ENCODE data around the gene CSRNP3.

Gene CSRNP3

GRCh38 chr2:165535471-165535870 lies 66.0 kb downstream of the CSRNP3 start:
- no peaks in the 10 kb centered on the region for H3K36me3 ChIP-seq (ENCODE audit: control insufficient read depth in 2 of 2, insufficient read depth in 2 of 2, low read length in 2 of 2)
- no peaks in the 10 kb centered on the region for H3K4me1 ChIP-seq (ENCODE audit: control insufficient read depth in 2 of 2, insufficient read depth in 2 of 2, low read length in 2 of 2)
- H3K9me3 ChIP-seq (ENCODE audit: control insufficient read depth in 2 of 2, low read length in 2 of 2) = no peaks in the 10 kb centered on the region
- no peaks in the 10 kb centered on the region for H3K27me3 ChIP-seq (ENCODE audit: control insufficient read depth in 2 of 2, insufficient read depth in 2 of 2, low read length in 2 of 2)
- no peak overlapping the region for H3K27ac ChIP-seq (ENCODE audit: low read depth in 2 of 2, low read length in 2 of 2)
- H3K4me3 ChIP-seq (ENCODE audit: low read length in 2 of 2) = no peak overlapping the region
- H3K9ac ChIP-seq (ENCODE audit: low read depth in 1 of 2, low read length in 2 of 2) = no peak overlapping the region

- no peaks in the 10 kb centered on the region for H3K36me3 ChIP-seq (ENCODE audit: control insufficient read depth in 2 of 2, insufficient read depth in 2 of 2, low read length in 2 of 2)
- no peak overlapping the region for H3K4me3 ChIP-seq (ENCODE audit: low read length in 2 of 2)
- H3K27me3 ChIP-seq (ENCODE audit: control insufficient read depth in 2 of 2, insufficient read depth in 2 of 2, low read length in 2 of 2) = no peaks in the 10 kb centered on the region
- no peak overlapping the region for H3K27ac ChIP-seq (ENCODE audit: low read depth in 2 of 2, low read length in 2 of 2)
- no peaks in the 10 kb centered on the region for H3K4me1 ChIP-seq (ENCODE audit: control insufficient read depth in 2 of 2, insufficient read depth in 2 of 2, low read length in 2 of 2)
- H3K9me3 ChIP-seq (ENCODE audit: control insufficient read depth in 2 of 2, low read length in 2 of 2) = no peaks in the 10 kb centered on the region
- no peak overlapping the region for H3K9ac ChIP-seq (ENCODE audit: low read depth in 1 of 2, low read length in 2 of 2)
Measured at GRCh38 chr2:165536851-165537499, 67.5 kb downstream of the CSRNP3 start.

GRCh38 chr2:165539985-165540384 lies 70.5 kb downstream of the CSRNP3 start:
- no peaks in the 10 kb centered on the region for H3K9me3 ChIP-seq (ENCODE audit: control insufficient read depth in 2 of 2, low read length in 2 of 2)

GRCh38 chr2:165544897-165545296 lies 75.4 kb downstream of the CSRNP3 start:
- H3K9ac ChIP-seq (ENCODE audit: low read depth in 1 of 2, low read length in 2 of 2) = no peak overlapping the region
- no peaks in the 10 kb centered on the region for H3K4me1 ChIP-seq (ENCODE audit: control insufficient read depth in 2 of 2, insufficient read depth in 2 of 2, low read length in 2 of 2)
- H3K27me3 ChIP-seq (ENCODE audit: control insufficient read depth in 2 of 2, insufficient read depth in 2 of 2, low read length in 2 of 2) = no peaks in the 10 kb centered on the region
- H3K4me3 ChIP-seq (ENCODE audit: low read length in 2 of 2) = no peak overlapping the region
- no peak overlapping the region for H3K27ac ChIP-seq (ENCODE audit: low read depth in 2 of 2, low read length in 2 of 2)
- H3K36me3 ChIP-seq (ENCODE audit: control insufficient read depth in 2 of 2, insufficient read depth in 2 of 2, low read length in 2 of 2) = no peaks in the 10 kb centered on the region
- no peaks in the 10 kb centered on the region for H3K9me3 ChIP-seq (ENCODE audit: control insufficient read depth in 2 of 2, low read length in 2 of 2)

More at GRCh38 chr2:165539985-165540384, 70.5 kb downstream of the CSRNP3 start:
- Histone ChIP-seq H3K4me1 (ENCODE audit: control insufficient read depth in 2 of 2, insufficient read depth in 2 of 2, low read length in 2 of 2) (no peaks in the 10 kb centered on the region), H3K27ac (ENCODE audit: low read depth in 2 of 2, low read length in 2 of 2) (no peak overlapping the region), H3K27me3 (ENCODE audit: control insufficient read depth in 2 of 2, insufficient read depth in 2 of 2, low read length in 2 of 2) (no peaks in the 10 kb centered on the region), H3K4me3 (ENCODE audit: low read length in 2 of 2) (no peak overlapping the region), H3K36me3 (ENCODE audit: control insufficient read depth in 2 of 2, insufficient read depth in 2 of 2, low read length in 2 of 2) (no peaks in the 10 kb centered on the region), H3K9ac (ENCODE audit: low read depth in 1 of 2, low read length in 2 of 2) (no peak overlapping the region)

GRCh38 chr2:165547900-165548299 lies 78.4 kb downstream of the CSRNP3 start:
- Histone ChIP-seq H3K4me3 (ENCODE audit: low read length in 2 of 2) (no peak overlapping the region), H3K27me3 (ENCODE audit: control insufficient read depth in 2 of 2, insufficient read depth in 2 of 2, low read length in 2 of 2) (no peaks in the 10 kb centered on the region), H3K9me3 (ENCODE audit: control insufficient read depth in 2 of 2, low read length in 2 of 2) (no peaks in the 10 kb centered on the region), H3K9ac (ENCODE audit: low read depth in 1 of 2, low read length in 2 of 2) (no peak overlapping the region), H3K4me1 (ENCODE audit: control insufficient read depth in 2 of 2, insufficient read depth in 2 of 2, low read length in 2 of 2) (no peaks in the 10 kb centered on the region), H3K27ac (ENCODE audit: low read depth in 2 of 2, low read length in 2 of 2) (no peak overlapping the region), H3K36me3 (ENCODE audit: control insufficient read depth in 2 of 2, insufficient read depth in 2 of 2, low read length in 2 of 2) (no peaks in the 10 kb centered on the region)

GRCh38 chr2:165549619-165550018 lies 80.1 kb downstream of the CSRNP3 start:
- Histone ChIP-seq H3K36me3 (ENCODE audit: control insufficient read depth in 2 of 2, insufficient read depth in 2 of 2, low read length in 2 of 2) (no peaks in the 10 kb centered on the region), H3K27me3 (ENCODE audit: control insufficient read depth in 2 of 2, insufficient read depth in 2 of 2, low read length in 2 of 2) (no peaks in the 10 kb centered on the region), H3K4me1 (ENCODE audit: control insufficient read depth in 2 of 2, insufficient read depth in 2 of 2, low read length in 2 of 2) (no peaks in the 10 kb centered on the region), H3K27ac (ENCODE audit: low read depth in 2 of 2, low read length in 2 of 2) (no peak overlapping the region), H3K4me3 (ENCODE audit: low read length in 2 of 2) (no peak overlapping the region), H3K9me3 (ENCODE audit: control insufficient read depth in 2 of 2, low read length in 2 of 2) (no peaks in the 10 kb centered on the region), H3K9ac (ENCODE audit: low read depth in 1 of 2, low read length in 2 of 2) (no peak overlapping the region)

- no peaks in the 10 kb centered on the region for H3K36me3 ChIP-seq (ENCODE audit: control insufficient read depth in 2 of 2, insufficient read depth in 2 of 2, low read length in 2 of 2)
- no peaks in the 10 kb centered on the region for H3K27me3 ChIP-seq (ENCODE audit: control insufficient read depth in 2 of 2, insufficient read depth in 2 of 2, low read length in 2 of 2)
- no peak overlapping the region for H3K9ac ChIP-seq (ENCODE audit: low read depth in 1 of 2, low read length in 2 of 2)
- H3K4me3 ChIP-seq (ENCODE audit: low read length in 2 of 2) = no peak overlapping the region
- H3K9me3 ChIP-seq (ENCODE audit: control insufficient read depth in 2 of 2, low read length in 2 of 2) = no peaks in the 10 kb centered on the region
- no peaks in the 10 kb centered on the region for H3K4me1 ChIP-seq (ENCODE audit: control insufficient read depth in 2 of 2, insufficient read depth in 2 of 2, low read length in 2 of 2)
- no peak overlapping the region for H3K27ac ChIP-seq (ENCODE audit: low read depth in 2 of 2, low read length in 2 of 2)
Measured at GRCh38 chr2:165558832-165559231, 89.3 kb downstream of the CSRNP3 start.

- Histone ChIP-seq H3K4me1 (ENCODE audit: control insufficient read depth in 2 of 2, insufficient read depth in 2 of 2, low read length in 2 of 2) (no peaks in the 10 kb centered on the region), H3K27me3 (ENCODE audit: control insufficient read depth in 2 of 2, insufficient read depth in 2 of 2, low read length in 2 of 2) (no peaks in the 10 kb centered on the region), H3K27ac (ENCODE audit: low read depth in 2 of 2, low read length in 2 of 2) (no peak overlapping the region), H3K9me3 (ENCODE audit: control insufficient read depth in 2 of 2, low read length in 2 of 2) (no peaks in the 10 kb centered on the region), H3K36me3 (ENCODE audit: control insufficient read depth in 2 of 2, insufficient read depth in 2 of 2, low read length in 2 of 2) (no peaks in the 10 kb centered on the region), H3K4me3 (ENCODE audit: low read length in 2 of 2) (no peak overlapping the region), H3K9ac (ENCODE audit: low read depth in 1 of 2, low read length in 2 of 2) (no peak overlapping the region)
Measured at GRCh38 chr2:165560377-165560988, 91.0 kb downstream of the CSRNP3 start.

- H3K27me3 ChIP-seq (ENCODE audit: control insufficient read depth in 2 of 2, insufficient read depth in 2 of 2, low read length in 2 of 2) = no peaks in the 10 kb centered on the region
- H3K27ac ChIP-seq (ENCODE audit: low read depth in 2 of 2, low read length in 2 of 2) = no peak overlapping the region
- no peaks in the 10 kb centered on the region for H3K9me3 ChIP-seq (ENCODE audit: control insufficient read depth in 2 of 2, low read length in 2 of 2)
- no peak overlapping the region for H3K9ac ChIP-seq (ENCODE audit: low read depth in 1 of 2, low read length in 2 of 2)
- H3K36me3 ChIP-seq (ENCODE audit: control insufficient read depth in 2 of 2, insufficient read depth in 2 of 2, low read length in 2 of 2) = no peaks in the 10 kb centered on the region
- H3K4me3 ChIP-seq (ENCODE audit: low read length in 2 of 2) = no peak overlapping the region
- no peaks in the 10 kb centered on the region for H3K4me1 ChIP-seq (ENCODE audit: control insufficient read depth in 2 of 2, insufficient read depth in 2 of 2, low read length in 2 of 2)
Measured at GRCh38 chr2:165561516-165561915, 92.0 kb downstream of the CSRNP3 start.

- no peaks in the 10 kb centered on the region for H3K4me1 ChIP-seq (ENCODE audit: control insufficient read depth in 2 of 2, insufficient read depth in 2 of 2, low read length in 2 of 2)
- H3K9ac ChIP-seq (ENCODE audit: low read depth in 1 of 2, low read length in 2 of 2) = no peak overlapping the region
- H3K27me3 ChIP-seq (ENCODE audit: control insufficient read depth in 2 of 2, insufficient read depth in 2 of 2, low read length in 2 of 2) = no peaks in the 10 kb centered on the region
- H3K36me3 ChIP-seq (ENCODE audit: control insufficient read depth in 2 of 2, insufficient read depth in 2 of 2, low read length in 2 of 2) = no peaks in the 10 kb centered on the region
- no peak overlapping the region for H3K27ac ChIP-seq (ENCODE audit: low read depth in 2 of 2, low read length in 2 of 2)
- no peak overlapping the region for H3K4me3 ChIP-seq (ENCODE audit: low read length in 2 of 2)
- no peaks in the 10 kb centered on the region for H3K9me3 ChIP-seq (ENCODE audit: control insufficient read depth in 2 of 2, low read length in 2 of 2)
Measured at GRCh38 chr2:165562233-165562632, 92.7 kb downstream of the CSRNP3 start.

Measured in mucosa of rectum (tissue), 2 donors.